Measurements from ENCODE around the gene PGLYRP4. TPM values are rescaled to one million over a fixed set of nuclear protein-coding genes. Genes with fewer than 3 reads are reported as not detected.

PGLYRP4 gene, protein sequence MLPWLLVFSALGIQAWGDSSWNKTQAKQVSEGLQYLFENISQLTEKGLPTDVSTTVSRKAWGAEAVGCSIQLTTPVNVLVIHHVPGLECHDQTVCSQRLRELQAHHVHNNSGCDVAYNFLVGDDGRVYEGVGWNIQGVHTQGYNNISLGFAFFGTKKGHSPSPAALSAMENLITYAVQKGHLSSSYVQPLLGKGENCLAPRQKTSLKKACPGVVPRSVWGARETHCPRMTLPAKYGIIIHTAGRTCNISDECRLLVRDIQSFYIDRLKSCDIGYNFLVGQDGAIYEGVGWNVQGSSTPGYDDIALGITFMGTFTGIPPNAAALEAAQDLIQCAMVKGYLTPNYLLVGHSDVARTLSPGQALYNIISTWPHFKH
- total RNA-seq: not detected
- long read RNA-seq: 0 reads

DNA sequence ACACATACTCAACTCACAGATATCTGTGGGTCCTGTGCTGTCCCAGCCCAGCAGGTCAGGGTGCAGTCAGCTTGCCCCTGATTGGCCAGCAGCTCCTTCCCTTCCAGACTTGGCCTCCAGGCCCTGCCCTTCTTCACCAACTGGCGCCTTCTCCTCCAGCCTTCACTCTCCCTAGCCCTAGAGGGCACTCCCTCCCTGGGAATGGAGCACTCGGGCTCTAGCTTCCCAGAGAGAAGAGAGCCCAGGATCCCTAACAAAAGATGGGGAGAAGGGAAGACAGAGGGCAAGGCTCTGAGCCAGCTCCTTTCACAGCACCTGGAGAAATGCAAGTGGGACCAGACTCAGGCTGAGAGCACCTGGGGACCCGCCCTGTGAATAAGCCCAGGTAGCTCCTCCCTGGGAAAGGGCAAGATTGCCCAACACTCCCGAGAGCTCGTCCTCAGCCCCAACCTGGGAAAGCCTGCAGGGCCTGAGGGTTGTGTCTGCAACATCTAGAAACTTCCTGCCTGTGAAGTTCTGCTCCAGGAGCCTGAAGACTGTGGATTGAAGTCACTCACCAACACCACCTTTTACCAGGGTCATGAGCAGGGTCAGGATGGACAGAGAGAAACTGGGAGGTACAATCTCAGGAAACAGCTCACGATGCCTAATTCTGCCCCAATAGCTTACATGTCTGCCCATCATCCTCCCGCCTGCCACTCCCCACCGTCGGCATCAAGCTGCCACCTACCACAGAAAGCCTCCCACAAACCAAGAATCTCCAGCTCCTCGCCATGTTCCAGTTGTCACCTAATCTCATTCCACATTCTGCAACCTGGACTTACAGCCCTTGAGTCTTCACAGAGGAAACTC is at the start of gene PGLYRP4:
PGLYRP4 (minus strand) TSS at position 331 of the 852 bp plus-strand sequence. CDS start 909 bp downstream, outside the sequence.
- H3K36me3 ChIP-seq: no peaks in the 10 kb centered on the region
- intact Hi-C loops (cut with DNase I): no loop called here
- H3K9me3 ChIP-seq: no peaks in the 10 kb centered on the region
- H3K27ac ChIP-seq: no peak within 1 kb of the TSS
- TF ChIP-seq, protein P1, sequence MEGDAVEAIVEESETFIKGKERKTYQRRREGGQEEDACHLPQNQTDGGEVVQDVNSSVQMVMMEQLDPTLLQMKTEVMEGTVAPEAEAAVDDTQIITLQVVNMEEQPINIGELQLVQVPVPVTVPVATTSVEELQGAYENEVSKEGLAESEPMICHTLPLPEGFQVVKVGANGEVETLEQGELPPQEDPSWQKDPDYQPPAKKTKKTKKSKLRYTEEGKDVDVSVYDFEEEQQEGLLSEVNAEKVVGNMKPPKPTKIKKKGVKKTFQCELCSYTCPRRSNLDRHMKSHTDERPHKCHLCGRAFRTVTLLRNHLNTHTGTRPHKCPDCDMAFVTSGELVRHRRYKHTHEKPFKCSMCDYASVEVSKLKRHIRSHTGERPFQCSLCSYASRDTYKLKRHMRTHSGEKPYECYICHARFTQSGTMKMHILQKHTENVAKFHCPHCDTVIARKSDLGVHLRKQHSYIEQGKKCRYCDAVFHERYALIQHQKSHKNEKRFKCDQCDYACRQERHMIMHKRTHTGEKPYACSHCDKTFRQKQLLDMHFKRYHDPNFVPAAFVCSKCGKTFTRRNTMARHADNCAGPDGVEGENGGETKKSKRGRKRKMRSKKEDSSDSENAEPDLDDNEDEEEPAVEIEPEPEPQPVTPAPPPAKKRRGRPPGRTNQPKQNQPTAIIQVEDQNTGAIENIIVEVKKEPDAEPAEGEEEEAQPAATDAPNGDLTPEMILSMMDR (IDR thresholded peaks at IDR 0.05): no peak
- no peak for DNase-seq
- ATAC-seq: no peak
- H3K4me1 ChIP-seq: peaks cover 9% of the 10 kb centered on the region
- no peak within 1 kb of the TSS for H3K4me3 ChIP-seq
- peaks cover 33% of the 10 kb centered on the region for H3K27me3 ChIP-seq

DNA sequence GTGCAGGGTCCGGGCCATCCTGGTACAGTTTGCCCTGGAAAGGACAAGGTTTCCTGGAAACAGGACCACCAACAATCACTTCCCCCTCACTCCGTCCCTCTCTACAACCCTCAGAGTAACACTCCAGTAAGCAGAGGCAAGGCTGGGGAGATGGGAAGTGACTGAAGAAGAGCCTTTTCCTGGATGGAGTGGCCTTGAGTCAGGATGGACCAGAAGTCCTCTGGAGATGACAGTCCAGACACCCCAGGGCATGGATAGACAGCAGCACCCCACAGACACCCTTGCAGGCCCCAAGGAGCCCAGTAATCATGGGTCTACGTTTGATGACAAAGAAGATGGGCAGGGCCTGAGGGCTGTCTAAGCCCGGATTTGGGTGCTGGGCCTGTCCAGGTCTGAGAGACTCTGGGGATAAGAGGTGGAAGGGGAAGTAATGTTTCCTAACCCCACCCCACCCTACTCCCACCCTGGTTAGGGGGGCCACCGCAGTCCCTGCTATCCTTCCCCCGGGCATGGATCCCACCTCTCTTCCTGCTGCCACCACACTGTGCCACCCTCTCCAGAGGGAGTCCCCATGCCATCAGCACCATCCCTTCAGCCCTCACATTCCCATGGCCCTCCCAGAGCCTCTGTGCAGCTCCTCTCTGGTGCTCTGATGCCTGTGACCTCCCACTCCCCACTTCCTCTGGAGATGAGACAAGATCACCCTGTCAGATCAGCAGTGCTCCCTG is 49.4 kb upstream of the PGLYRP4 start:
- H3K27ac ChIP-seq: no peak overlapping the region
- TF ChIP-seq, protein P1 (IDR thresholded peaks at IDR 0.05): no peak
- no peak overlapping the region for H3K4me3 ChIP-seq
- H3K4me1 ChIP-seq: no peaks in the 10 kb centered on the region
- H3K27me3 ChIP-seq: no peaks in the 10 kb centered on the region
- no peaks in the 10 kb centered on the region for H3K9me3 ChIP-seq
- no peak for ATAC-seq
- intact Hi-C loops (cut with DNase I): no loop called here
- DNase-seq: no peak
- H3K36me3 ChIP-seq: no peaks in the 10 kb centered on the region

DNA sequence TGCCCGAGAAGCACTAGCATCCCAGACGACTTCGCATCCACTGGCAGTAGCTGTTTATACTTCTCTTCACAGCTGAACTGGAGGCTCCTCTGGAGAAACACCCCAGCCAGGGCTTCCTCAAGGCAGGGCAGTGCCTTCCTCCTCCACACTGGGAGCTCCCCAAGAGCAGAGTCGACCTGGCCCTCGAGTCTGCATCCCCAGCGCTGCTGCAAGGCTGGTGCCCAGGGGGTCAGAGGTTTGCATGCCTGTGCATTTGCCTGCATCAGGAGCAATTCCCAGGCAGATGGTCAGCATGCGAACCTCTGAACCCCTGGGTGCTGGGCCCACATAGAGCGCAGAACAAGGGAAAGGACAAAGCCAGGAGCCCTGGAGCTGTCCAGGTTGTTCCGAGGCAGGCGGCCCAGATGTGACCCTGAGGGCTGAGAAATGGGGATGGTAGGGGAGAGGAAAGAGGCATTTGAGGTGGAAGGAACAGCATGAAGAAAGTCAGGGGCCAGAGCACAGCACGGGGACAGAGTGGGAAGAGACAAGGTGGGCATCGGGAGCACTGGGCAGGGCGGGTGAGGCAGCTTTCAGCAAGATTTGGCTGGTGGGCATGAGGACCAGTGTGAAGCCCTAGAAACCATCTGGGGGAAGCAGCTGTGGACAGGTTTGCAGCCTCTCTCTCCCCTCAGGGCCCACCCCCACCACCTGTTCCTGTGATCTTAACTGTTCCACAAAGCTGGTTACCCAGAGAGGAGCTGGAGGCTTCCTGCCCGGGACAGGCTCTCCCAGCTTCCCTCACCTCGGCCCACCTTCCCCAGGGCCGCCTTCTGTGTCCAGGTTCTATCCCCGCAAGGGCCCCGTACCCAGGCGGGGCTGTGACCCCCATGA is 48.6 kb upstream of the PGLYRP4 start:
- TF ChIP-seq, protein P1 (IDR thresholded peaks at IDR 0.05): no peak

DNA sequence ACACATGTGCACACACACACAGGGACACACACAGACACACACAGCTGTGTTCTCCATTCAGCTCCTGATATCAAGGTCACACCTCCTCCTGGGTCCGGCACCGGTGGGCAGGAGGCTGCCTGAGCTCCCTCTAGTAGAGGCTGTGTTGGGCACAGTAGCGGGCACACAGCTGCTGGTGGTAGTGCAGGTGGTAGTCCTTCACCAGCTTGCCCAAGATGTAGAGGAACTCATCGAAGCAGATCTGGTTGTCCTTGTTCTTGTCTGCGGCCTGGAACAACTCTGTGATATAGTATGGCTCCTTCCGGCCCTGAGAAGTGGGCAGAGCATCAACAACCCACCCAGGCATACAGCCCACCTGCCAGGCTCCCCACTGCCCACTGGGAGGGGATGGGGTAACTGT is 47.8 kb upstream of the PGLYRP4 start:
- TF ChIP-seq, protein P1 (IDR thresholded peaks at IDR 0.05): no peak
- ATAC-seq: no peak
- H3K4me3 ChIP-seq: no peak overlapping the region
- intact Hi-C loops (cut with DNase I): no loop called here
- H3K27ac ChIP-seq: no peak overlapping the region
- H3K9me3 ChIP-seq: no peaks in the 10 kb centered on the region
- no peaks in the 10 kb centered on the region for H3K27me3 ChIP-seq
- H3K4me1 ChIP-seq: no peaks in the 10 kb centered on the region
- DNase-seq: no peak
- H3K36me3 ChIP-seq: no peaks in the 10 kb centered on the region

More for the DNA sequence above, 48.6 kb upstream of the PGLYRP4 start:
- DNase-seq: no peak
- no peaks in the 10 kb centered on the region for H3K36me3 ChIP-seq
- H3K27ac ChIP-seq: no peak overlapping the region
- no peaks in the 10 kb centered on the region for H3K27me3 ChIP-seq
- H3K4me3 ChIP-seq: no peak overlapping the region
- intact Hi-C loops (cut with DNase I): no loop called here
- no peaks in the 10 kb centered on the region for H3K4me1 ChIP-seq
- H3K9me3 ChIP-seq: no peaks in the 10 kb centered on the region
- ATAC-seq: no peak

DNA sequence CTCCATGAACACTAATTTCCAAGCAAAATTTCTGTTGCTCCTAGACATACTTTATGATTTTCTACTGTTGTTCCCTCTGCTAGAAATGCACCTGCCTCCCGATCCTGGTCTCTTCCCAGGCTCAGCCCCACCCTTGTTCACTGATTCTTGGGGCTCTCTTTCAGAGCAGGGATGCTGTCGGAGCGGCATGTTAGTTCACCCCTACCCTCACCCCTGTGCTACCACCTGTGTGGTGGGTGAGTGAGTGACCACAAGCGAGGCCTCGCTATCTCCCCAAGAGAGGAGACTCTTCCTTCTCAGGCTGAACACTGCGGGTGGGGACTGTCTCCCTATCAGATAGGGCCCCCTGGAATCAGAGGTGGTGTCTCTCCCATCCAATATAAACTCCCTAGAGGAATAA is 47.1 kb upstream of the PGLYRP4 start:
- Histone ChIP-seq H3K4me3 (no peak overlapping the region), H3K27me3 (no peaks in the 10 kb centered on the region), H3K36me3 (no peaks in the 10 kb centered on the region), H3K9me3 (no peaks in the 10 kb centered on the region), H3K4me1 (no peaks in the 10 kb centered on the region), H3K27ac (no peak overlapping the region)
- ATAC-seq (no peak), DNase-seq (no peak)
- intact Hi-C loops (cut with DNase I): no loop called here
- TF ChIP-seq, protein P1 (IDR thresholded peaks at IDR 0.05): no peak
